Left ventricle myocardium inferior (tissue), 1 donor: ENCODE measurements around the gene TRIM71. TPM values are rescaled to one million over a fixed set of nuclear protein-coding genes. Genes with fewer than 3 reads are reported as not detected.
"Not testable (repeated sequence)": the region's sequence is repeated elsewhere in the genome, so short reads cannot be mapped to it uniquely, and the experiment has no call there.

ENCODE experiments used
- DNase-seq: peaks from one replicate; pipeline ENCODE4 v3.0.0-alpha.2; 2020
- H3K27ac ChIP-seq: fragments of 200-600 bp; replicated peaks from 2 replicates; pipeline ENCODE4 v1.8.0; 2021
- H3K27me3 ChIP-seq: fragments of 200-600 bp; 2 replicates; pipeline ENCODE4 v1.8.0; 2021; ENCODE audit warnings: low read depth
- H3K36me3 ChIP-seq: fragments of 200-600 bp; 2 replicates; pipeline ENCODE4 v1.8.0; 2021
- H3K4me1 ChIP-seq: fragments of 200-600 bp; 2 replicates; pipeline ENCODE4 v1.8.0; 2021
- H3K4me3 ChIP-seq: fragments of 200-600 bp; 2 replicates; pipeline ENCODE4 v1.8.0; 2021; ENCODE audit warnings: mild to moderate bottlenecking, moderate library complexity
- H3K9me3 ChIP-seq: fragments of 200-600 bp; replicated peaks from 2 replicates; pipeline ENCODE4 v1.8.0; 2021
- intact Hi-C: fragments of 100-400 bp; cut with micrococcal nuclease; formaldehyde crosslinking; loops from one replicate; pipeline ENCODE4 v1.11.0; 2022
- total RNA-seq: library from RNA; stranded (reverse); fragmentation: NEBNext Ultra II Directional; extraction: Animal tissue kit (Norgen Biotek cat#: 25700); gene quantifications from one replicate; pipeline ENCODE4 v1.2.1, GENCODE V29; 2021
- TF ChIP-seq, protein P1 (sequence below): fragments of 200-600 bp; IDR thresholded peaks from 2 replicates; pipeline ENCODE4 v1.8.0; 2021; ENCODE audit warnings: antibody characterized with exemption, mild to moderate bottlenecking, borderline replicate concordance
- donor health status: DM: no; HTN: yes; CAD: no; lungs with severe emphysema.

Gene TRIM71
- total RNA-seq, 1 donor from 2014 or later, result not detected

DNA sequence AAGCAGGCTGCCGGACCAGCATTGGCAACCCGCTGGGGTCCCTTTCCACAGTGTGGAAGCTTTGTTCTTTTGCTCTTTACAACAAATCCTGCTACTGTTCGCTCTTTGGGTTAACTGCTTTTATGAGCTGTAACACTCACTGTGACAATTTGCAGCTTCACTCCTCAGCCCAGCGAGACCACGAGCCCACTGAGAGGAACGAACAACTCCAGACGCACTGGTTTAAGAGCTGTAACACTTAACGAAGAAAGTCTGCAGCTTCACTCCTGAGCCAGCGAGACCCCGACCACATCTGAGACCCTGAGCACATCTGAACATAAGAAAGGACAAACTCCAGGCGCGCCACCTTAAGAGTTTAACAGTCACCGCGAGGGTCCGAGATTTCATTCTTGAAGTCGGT, 122.9 kb downstream of the TRIM71 start:
- no peak for DNase-seq
- H3K4me1 ChIP-seq, result no peaks in the 10 kb centered on the region
- intact Hi-C loops, result no loop called here
- H3K9me3 ChIP-seq, result no peaks in the 10 kb centered on the region
- H3K27me3 ChIP-seq, result no peaks in the 10 kb centered on the region
- H3K36me3 ChIP-seq, result no peaks in the 10 kb centered on the region
- H3K4me3 ChIP-seq, result no peak overlapping the region
- H3K27ac ChIP-seq, result no peak overlapping the region
- TF ChIP-seq, protein P1, sequence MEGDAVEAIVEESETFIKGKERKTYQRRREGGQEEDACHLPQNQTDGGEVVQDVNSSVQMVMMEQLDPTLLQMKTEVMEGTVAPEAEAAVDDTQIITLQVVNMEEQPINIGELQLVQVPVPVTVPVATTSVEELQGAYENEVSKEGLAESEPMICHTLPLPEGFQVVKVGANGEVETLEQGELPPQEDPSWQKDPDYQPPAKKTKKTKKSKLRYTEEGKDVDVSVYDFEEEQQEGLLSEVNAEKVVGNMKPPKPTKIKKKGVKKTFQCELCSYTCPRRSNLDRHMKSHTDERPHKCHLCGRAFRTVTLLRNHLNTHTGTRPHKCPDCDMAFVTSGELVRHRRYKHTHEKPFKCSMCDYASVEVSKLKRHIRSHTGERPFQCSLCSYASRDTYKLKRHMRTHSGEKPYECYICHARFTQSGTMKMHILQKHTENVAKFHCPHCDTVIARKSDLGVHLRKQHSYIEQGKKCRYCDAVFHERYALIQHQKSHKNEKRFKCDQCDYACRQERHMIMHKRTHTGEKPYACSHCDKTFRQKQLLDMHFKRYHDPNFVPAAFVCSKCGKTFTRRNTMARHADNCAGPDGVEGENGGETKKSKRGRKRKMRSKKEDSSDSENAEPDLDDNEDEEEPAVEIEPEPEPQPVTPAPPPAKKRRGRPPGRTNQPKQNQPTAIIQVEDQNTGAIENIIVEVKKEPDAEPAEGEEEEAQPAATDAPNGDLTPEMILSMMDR, result no peak

DNA sequence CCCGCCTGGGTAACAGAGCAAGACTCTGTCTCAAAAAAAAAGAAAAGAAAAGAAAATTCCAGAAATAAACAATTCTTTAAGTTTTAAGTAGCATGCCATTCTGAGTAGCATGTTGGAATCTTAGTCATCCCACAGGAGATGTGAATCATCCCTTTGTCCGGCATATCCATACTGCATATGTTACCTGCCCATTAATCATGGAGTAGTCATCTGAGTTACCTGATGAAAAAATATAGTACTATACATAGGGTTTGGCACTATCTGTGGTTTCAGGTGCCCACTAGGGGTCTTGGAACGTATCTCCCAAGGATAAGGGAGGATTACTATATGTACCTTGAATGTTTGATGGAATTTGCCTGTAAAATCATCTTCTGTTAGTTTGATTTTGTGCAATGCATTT, 127.3 kb downstream of the TRIM71 start:
- intact Hi-C loops, result no loop called here
- DNase-seq, result no peak
- Histone ChIP-seq H3K9me3 (no peaks in the 10 kb centered on the region), H3K36me3 (no peaks in the 10 kb centered on the region), H3K27me3 (no peaks in the 10 kb centered on the region), H3K4me3 (no peak overlapping the region), H3K4me1 (no peaks in the 10 kb centered on the region), H3K27ac (no peak overlapping the region)
- TF ChIP-seq, protein P1, result no peak

DNA sequence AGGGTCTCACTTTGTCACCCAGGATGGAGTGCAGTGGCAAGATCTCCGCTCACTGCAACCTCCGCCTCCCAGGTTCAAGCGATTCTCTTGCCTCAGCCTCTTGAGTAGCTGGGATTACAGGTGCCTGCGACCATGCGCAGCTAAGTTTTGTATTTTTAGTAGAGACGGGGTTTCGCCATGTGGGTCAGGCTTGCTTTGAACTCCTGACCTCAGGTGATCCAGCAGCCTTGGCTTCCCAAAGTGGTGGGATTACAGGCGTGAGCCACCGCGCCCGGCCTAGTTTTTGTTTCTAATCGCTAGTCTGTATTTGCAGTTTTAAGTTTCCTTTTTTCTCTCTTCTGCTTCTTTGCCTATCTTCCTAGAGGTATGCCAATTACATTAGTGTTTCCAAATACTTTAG, 127.8 kb downstream of the TRIM71 start:
- DNase-seq, H3K4me3 ChIP-seq, intact Hi-C loops: not testable (repeated sequence)

DNA sequence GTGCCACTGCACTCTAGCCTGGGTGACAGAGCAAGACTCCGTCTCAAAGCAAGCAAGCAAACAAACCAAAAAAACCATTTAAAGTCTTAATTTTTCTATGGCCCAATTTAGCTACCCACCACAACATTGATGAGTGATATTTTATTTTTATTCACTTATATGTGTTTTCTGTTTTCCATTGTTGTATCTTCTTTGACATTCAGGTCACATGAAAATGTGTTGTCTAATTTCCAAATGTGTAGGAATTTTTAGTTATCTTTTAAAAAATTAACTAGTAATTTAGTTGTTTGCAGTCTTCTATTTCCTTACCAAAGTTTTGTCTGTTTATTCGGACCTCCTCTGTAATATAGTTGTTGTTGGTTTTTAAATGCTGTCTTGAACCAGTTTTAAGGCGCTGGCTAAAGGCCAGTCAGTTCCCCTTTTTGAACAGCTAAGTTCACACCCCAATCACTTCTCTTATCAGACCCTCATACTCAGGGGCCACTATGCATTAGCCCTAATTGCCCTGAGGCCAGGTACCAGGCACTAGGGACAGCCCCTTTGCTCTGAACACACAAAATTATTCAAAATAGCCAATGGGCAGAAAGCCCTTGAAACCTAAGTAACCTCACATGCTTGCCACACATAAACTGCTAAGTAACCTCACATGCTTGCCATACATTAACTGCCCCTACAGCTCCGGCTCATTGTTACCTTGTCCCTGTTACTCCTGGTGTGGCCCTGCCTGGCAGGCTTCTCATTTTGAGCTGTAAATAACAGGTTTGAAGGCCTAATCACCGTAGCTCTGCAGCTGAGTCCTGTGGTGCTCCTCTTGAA, 129.4 kb downstream of the TRIM71 start:
- Histone ChIP-seq H3K27me3 (no peaks in the 10 kb centered on the region), H3K9me3 (no peaks in the 10 kb centered on the region), H3K36me3 (no peaks in the 10 kb centered on the region), H3K27ac (no peak overlapping the region), H3K4me1 (no peaks in the 10 kb centered on the region), H3K4me3 (no peak overlapping the region)
- intact Hi-C loops, result no loop called here
- no peak for DNase-seq
- TF ChIP-seq, protein P1, result no peak

More for the DNA sequence above, 127.8 kb downstream of the TRIM71 start:
- H3K27me3 ChIP-seq, H3K27ac ChIP-seq, H3K36me3 ChIP-seq, H3K4me1 ChIP-seq, H3K9me3 ChIP-seq: not testable (repeated sequence)

Other genes with a start within 250 kb of the TRIM71 start
- 53.8 TPM for gene DYNC1LI1, start 247.1 kb upstream of the TRIM71 start, total RNA-seq
- gene CNOT10, start 132.8 kb upstream of the TRIM71 start, total RNA-seq, result 14.6 TPM
- gene CCR4, start 133.6 kb downstream of the TRIM71 start, total RNA-seq, result not detected